Heart right ventricle (tissue), 16 donors: ENCODE data around the gene JPH2. TPM values are rescaled to one million over a fixed set of nuclear protein-coding genes. Genes with fewer than 3 reads are reported as not detected.

ENCODE experiments used
- ATAC-seq, 8 donors: fragments of 200-7000 bp; cut with Tn5 transposase; one replicate each; pipeline ENCODE4 v1.9.1; 2020; ENCODE audit warnings: mild to moderate bottlenecking in 8 of 8, moderate library complexity in 8 of 8, moderate number of reproducible peaks in 1 of 8
- DNase-seq, 2 donors: peaks; one replicate each; pipeline ENCODE4 v3.0.0-alpha.2; 2020
- H3K27ac ChIP-seq, 10 donors: fragments of 200-600 bp; sonication (generic) in 2 of 10; one replicate each; pipeline versions ENCODE4 v1.5.0 to v1.8.0; 2020 to 2022; ENCODE audit warnings: mild to moderate bottlenecking in 3 of 10
- H3K27me3 ChIP-seq, 7 donors: fragments of 200-600 bp; one replicate each; pipeline ENCODE4 v1.8.0; 2021 to 2022; ENCODE audit warnings: mild to moderate bottlenecking in 2 of 7
- H3K36me3 ChIP-seq, 9 donors: fragments of 200-600 bp; sonication (generic) in 1 of 9; one replicate each; pipeline versions ENCODE4 v1.5.0 to v1.8.0; 2020 to 2022; ENCODE audit warnings: mild to moderate bottlenecking in 2 of 9
- H3K4me1 ChIP-seq, 9 donors: fragments of 200-600 bp; sonication (generic) in 1 of 9; one replicate each; pipeline versions ENCODE4 v1.5.0 to v1.8.0; 2020 to 2022; ENCODE audit warnings: mild to moderate bottlenecking in 4 of 9
- H3K4me3 ChIP-seq, 10 donors: fragments of 200-600 bp; sonication (generic) in 2 of 10; one replicate each; pipeline versions ENCODE4 v1.5.0 to v1.8.0; 2020 to 2022; ENCODE audit warnings: mild to moderate bottlenecking in 7 of 10, moderate library complexity in 2 of 10
- H3K9me3 ChIP-seq, 11 donors: fragments of 200-600 bp in 10 of 11; sonication (generic) in 2 of 11; one replicate each; pipeline versions ENCODE4 v1.5.0 to v1.8.0; 2013 to 2022; ENCODE audit warnings: mild to moderate bottlenecking in 2 of 11, control low read depth in 1 of 11, moderate library complexity in 1 of 11
- CTCF ChIP-seq, 9 donors: fragments of 200-600 bp; sonication (generic) in 2 of 9; IDR thresholded peaks; one replicate each; pipeline versions ENCODE4 v1.5.0 to v1.8.0; 2021 to 2022; ENCODE audit warnings: antibody characterized with exemption in 9 of 9, mild to moderate bottlenecking in 5 of 9, moderate library complexity in 1 of 9
- WGBS, 2 donors: extraction: QIAGEN DNeasy Blood & Tissue Kit; methylation state at CpG; one replicate each; pipeline ENCODE4 v1.1.7; 2013; ENCODE audit warnings: inconsistent platforms in 1 of 2; 5-methylcytosine and 5-hydroxymethylcytosine counted together
- intact Hi-C, 10 donors: fragments of 100-400 bp; cut with DNase I; formaldehyde crosslinking; loops; one replicate each; pipeline versions ENCODE4 v1.11.1 to v1.14.2; 2022
- polyA plus RNA-seq, 2 donors: library from polyadenylated mRNA; stranded (reverse); fragments of 200-250 nt; gene quantifications; one replicate each; pipeline ENCODE4 v1.2.3, GENCODE V29; 2013
- total RNA-seq, 10 donors: library from RNA; stranded (reverse); fragmentation: NEBNext Ultra II Directional in 3 of 10; extraction: Animal tissue kit (Norgen Biotek cat#: 25700) in 3 of 10; gene quantifications; one replicate each; pipeline versions ENCODE4 v1.2.1 to v1.2.4, GENCODE V29; 2021 to 2023
- donor health status: Arrhythmogenic right ventricular cardiomyopathy.
- donor health status: ischemic (EF 13 %, LVEDD 7.1; RV severe dilation, severe dysfunction).
- donor health status: healthy with polysubstance abuse.
- donor health status: DM: no; HTN: yes; CAD: no.
- donor health status: DM: no; HTN: no; CAD: no.
- donor health status: ischemic (EF 25% LVEDD 6.9; RV normal size, moderate dysfunction).
- donor health status: ischemic (EF 25% LVEDD 5.7; RV mildly dilated, moderate dysfunction).
- donor health status: healthy.
- donor health status: DM: yes; HTN: yes; CAD: no.
- donor health status: Ischemic cardiomyopathy.
- donor health status: ischemic (EF 35%, LVEDD 5.7; RV mildly dilated, moderate dysfunction).
- donor health status: nonischemic (EF 11% LVEDD 7.7; RV severe dilation, severe dysfunction).
- donor health status: DM: yes; HTN: yes; CAD: no.
- donor health status: PGD.
- donor health status: ischemic (EF 29% LVEDD 5.4; RV normal size, mild dysfunction).
- donor health status: nonischemic (EF 23%, LVEDD 6.1; RV moderate dilation, normal function).

JPH2 gene
- total and polyA plus RNA-seq, 12 donors: 61.9 to 215 (median 146) TPM

- H3K36me3 ChIP-seq: peaks cover 0 to 9% (median 0%) of the 10 kb centered on the region in 9 donors
- intact Hi-C loops: no loop called here
- no peaks in the 10 kb centered on the region for H3K9me3 ChIP-seq
- H3K4me3 ChIP-seq: no peak overlapping the region
- ATAC-seq (peak; percentile 29 to 68 (median 53)), DNase-seq (no peak)
- peaks cover 0 to 13% (median 0%) of the 10 kb centered on the region in 9 donors for H3K4me1 ChIP-seq
- H3K27ac ChIP-seq: no peak overlapping the region
- WGBS, 2 donors: 57 to 62% methylated on average over 17 of the region's 17 CpGs
- TF ChIP-seq CTCF (IDR thresholded peaks at IDR 0.05): no peak
- no peaks in the 10 kb centered on the region for H3K27me3 ChIP-seq
These were observed 41.7 kb upstream of the JPH2 start for GRCh38 chr20:44228465-44229258.

- no peak overlapping the region for H3K27ac ChIP-seq
- H3K27me3 ChIP-seq: no peaks in the 10 kb centered on the region
- no peak for DNase-seq
- peaks cover 0 to 21% (median 0%) of the 10 kb centered on the region in 9 donors for H3K36me3 ChIP-seq
- H3K4me1 ChIP-seq: peaks cover 0 to 31% (median 0%) of the 10 kb centered on the region in 9 donors
- H3K4me3 ChIP-seq: no peak overlapping the region
- ATAC-seq: no peak
- intact Hi-C loops: no loop called here
- H3K9me3 ChIP-seq: no peaks in the 10 kb centered on the region
- no peak for TF ChIP-seq CTCF (IDR thresholded peaks at IDR 0.05)
- 85 to 87% methylated on average over 5 of the region's 5 CpGs for WGBS, 2 donors
These were observed 37.6 kb upstream of the JPH2 start for GRCh38 chr20:44224637-44225036.

- H3K36me3 ChIP-seq: peaks cover 0 to 23% (median 0%) of the 10 kb centered on the region in 9 donors
- TF ChIP-seq CTCF (IDR thresholded peaks at IDR 0.05): no peak
- intact Hi-C loops: no loop called here
- no peaks in the 10 kb centered on the region for H3K9me3 ChIP-seq
- H3K4me3 ChIP-seq: no peak overlapping the region
- ATAC-seq (no peak), DNase-seq (no peak)
- H3K4me1 ChIP-seq: peaks cover 0 to 34% (median 3%) of the 10 kb centered on the region in 9 donors
- H3K27ac ChIP-seq: no peak overlapping the region
- no peaks in the 10 kb centered on the region for H3K27me3 ChIP-seq
- 85 to 89% methylated on average over 5 of the region's 5 CpGs for WGBS, 2 donors
These were observed 36.7 kb upstream of the JPH2 start for GRCh38 chr20:44223721-44224120.

- peaks cover 0 to 23% (median 0%) of the 10 kb centered on the region in 9 donors for H3K36me3 ChIP-seq
- H3K27me3 ChIP-seq: no peaks in the 10 kb centered on the region
- peak overlapping the region in 4 of 10 donors; percentile 46 to 68 (median 54) for H3K27ac ChIP-seq
- ATAC-seq (peak in 7 of 8 donors; percentile 20 to 88 (median 47)), DNase-seq (no peak)
- no peak for TF ChIP-seq CTCF (IDR thresholded peaks at IDR 0.05)
- WGBS, 2 donors: 35 to 44% methylated on average over 7 of the region's 7 CpGs
- H3K4me3 ChIP-seq: no peak overlapping the region
- H3K4me1 ChIP-seq: peaks cover 0 to 38% (median 7%) of the 10 kb centered on the region in 9 donors
- no peaks in the 10 kb centered on the region for H3K9me3 ChIP-seq
- intact Hi-C loops: no loop called here
These were observed 35.8 kb upstream of the JPH2 start for GRCh38 chr20:44222633-44223368.
